ENCODE results near the gene CCDC174.

GRCh38 chr3:14703791-14704190 lies 52.2 kb downstream of the CCDC174 start:
- TF ChIP-seq POLR2AphosphoS5 (IDR thresholded peaks at IDR 0.05; ENCODE audit: low read depth, low read length) (no peak), REST (IDR thresholded peaks at IDR 0.05; ENCODE audit: insufficient read depth in 1 of 2, low read depth in 2 of 2, low read length in 2 of 2) (no peak), TAF1 (IDR thresholded peaks at IDR 0.05; ENCODE audit: borderline replicate concordance, insufficient read depth, low read length) (no peak), FOXP2 (optimal IDR thresholded peaks at IDR 0.05; ENCODE audit: borderline replicate concordance, extremely low read depth, extremely low read length, insufficient read depth) (no peak), SIN3A (IDR thresholded peaks at IDR 0.05; ENCODE audit: borderline replicate concordance, insufficient read depth, low read length) (no peak)
